ENCODE data around the gene LDLRAD4. TPM values are rescaled to one million over a fixed set of nuclear protein-coding genes. Genes with fewer than 3 reads are reported as not detected.

Gene LDLRAD4
- total and polyA plus RNA-seq, 9 of the 15 experiments (the other 6 are each of a cell fraction or from before 2014, with no cell fraction given) = 0.01 TPM; not detected in 8

GRCh38 chr18:13185675-13186198, 32.8 kb upstream of the LDLRAD4 start (continued):
- TF ChIP-seq CEBPG (CRISPR knock-in tag; IDR thresholded peaks at IDR 0.05) = no peak
- no peak for TF ChIP-seq CEBPG (tag; conservative IDR thresholded peaks at IDR 0.05 in 1 of 2, IDR thresholded peaks at IDR 0.05 in 1 of 2)
- TF ChIP-seq RB1 (IDR thresholded peaks at IDR 0.05; ENCODE audit: low read depth) = no peak
- no peak for TF ChIP-seq MGA (IDR thresholded peaks at IDR 0.05)
- TF ChIP-seq BACH1 (tag; IDR thresholded peaks at IDR 0.05) = no peak
- TF ChIP-seq HMGXB4 (CRISPR knock-in tag; IDR thresholded peaks at IDR 0.05) = no peak
- no peak for TF ChIP-seq IRF2 (CRISPR knock-in tag; IDR thresholded peaks at IDR 0.05)
- no peak for TF ChIP-seq SMAD4 (CRISPR knock-in tag; conservative IDR thresholded peaks at IDR 0.05)

Measured in K562 (cell line).